HepG2 (cell line): ENCODE measurements around the gene TPX2. TPM values are rescaled to one million over a fixed set of nuclear protein-coding genes. Genes with fewer than 3 reads are reported as not detected.

Experiments
- ATF7-NPFF ChIP-seq: sonication (generic); formaldehyde crosslinking; IDR thresholded peaks from 2 replicates; pipeline ENCODE4 v1.8.1; 2023; ENCODE audit warnings: mild to moderate bottlenecking, low read depth, missing genetic modification reagents, moderate library complexity
- DMAP1 ChIP-seq: IDR thresholded peaks from 2 replicates; pipeline ENCODE4 v1.6.1; 2016
- EEA1 ChIP-seq: sonication (generic); formaldehyde crosslinking; IDR thresholded peaks from 2 replicates; pipeline ENCODE4 v1.5.1; 2020; ENCODE audit warnings: mild to moderate bottlenecking, missing genetic modification reagents, borderline replicate concordance
- FIP1L1 ChIP-seq: fragments of 200-400 bp; formaldehyde crosslinking; IDR thresholded peaks from 2 replicates; pipeline ENCODE4 v1.6.1; 2018; ENCODE audit warnings: low read depth, mild to moderate bottlenecking, low read length, moderate library complexity, borderline replicate concordance; ENCODE audit not compliant: insufficient read depth
- GATAD2A ChIP-seq: IDR thresholded peaks from 2 replicates; pipeline ENCODE4 v1.6.1; 2016
- HOXA7 ChIP-seq: sonication (generic); formaldehyde crosslinking; IDR thresholded peaks from 2 replicates; pipeline ENCODE4 v1.8.1; 2022; ENCODE audit warnings: mild to moderate bottlenecking, missing genetic modification reagents, moderate library complexity
- MAZ ChIP-seq, 2 experiments: sonication (generic) in 1 of 2; formaldehyde crosslinking in 1 of 2; IDR thresholded peaks; 2 replicates each; pipeline versions ENCODE4 v1.5.0 to v1.6.1; 2012 to 2020; ENCODE audit warnings: low read depth in 2 of 2, mild to moderate bottlenecking in 2 of 2, borderline replicate concordance in 1 of 2, improper control_type of control experiment in 1 of 2, low read length in 1 of 2, missing genetic modification reagents in 1 of 2, moderate library complexity in 1 of 2
- MED8 ChIP-seq: sonication (generic); formaldehyde crosslinking; IDR thresholded peaks from 2 replicates; pipeline ENCODE4 v1.8.1; 2023; ENCODE audit warnings: mild to moderate bottlenecking, missing genetic modification reagents; ENCODE audit not compliant: insufficient replicate concordance
- PCBP2 ChIP-seq: fragments of 200-400 bp; formaldehyde crosslinking; optimal IDR thresholded peaks from 2 replicates; pipeline ENCODE3; 2018; ENCODE audit warnings: low read length, low read depth; ENCODE audit not compliant: poor library complexity, severe bottlenecking
- SIX4 ChIP-seq: sonication (generic); formaldehyde crosslinking; IDR thresholded peaks from 2 replicates; pipeline ENCODE4 v1.4.0; 2020; ENCODE audit warnings: missing genetic modification reagents
- SP1 ChIP-seq, 2 experiments: fragments of 450-650 bp in 1 of 2; sonication (generic) in 1 of 2; formaldehyde crosslinking in 1 of 2; IDR thresholded peaks; 2 replicates each; pipeline versions ENCODE4 v1.4.0 to v1.6.1; 2016 to 2020; ENCODE audit warnings: missing genetic modification reagents in 1 of 2
- STAG1 ChIP-seq: sonication (generic); formaldehyde crosslinking; IDR thresholded peaks from 2 replicates; pipeline ENCODE4 v1.4.0; 2020; ENCODE audit warnings: missing genetic modification reagents
- TOPORS ChIP-seq: sonication (generic); formaldehyde crosslinking; IDR thresholded peaks from 2 replicates; pipeline ENCODE4 v1.8.0; 2023; ENCODE audit warnings: mild to moderate bottlenecking, missing genetic modification reagents
- ZFP37 ChIP-seq: sonication (generic); formaldehyde crosslinking; IDR thresholded peaks from 2 replicates; pipeline ENCODE4 v1.4.0; 2020; ENCODE audit warnings: missing genetic modification reagents, borderline replicate concordance
- ZMYM4 ChIP-seq: sonication (generic); formaldehyde crosslinking; IDR thresholded peaks from 2 replicates; pipeline ENCODE4 v1.8.1; 2023; ENCODE audit warnings: mild to moderate bottlenecking, missing genetic modification reagents
- ZNF136 ChIP-seq: sonication (generic); formaldehyde crosslinking; IDR thresholded peaks from 2 replicates; pipeline ENCODE4 v1.8.1; 2022; ENCODE audit warnings: low read depth, mild to moderate bottlenecking, moderate library complexity, missing genetic modification reagents
- ZNF441 ChIP-seq: sonication (generic); formaldehyde crosslinking; IDR thresholded peaks from 2 replicates; pipeline ENCODE4 v1.7.0; 2021; ENCODE audit warnings: missing genetic modification reagents, borderline replicate concordance
- ZNF607 ChIP-seq: sonication (generic); formaldehyde crosslinking; IDR thresholded peaks from 2 replicates; pipeline ENCODE4 v1.5.1; 2020; ENCODE audit warnings: missing genetic modification reagents, mild to moderate bottlenecking, borderline replicate concordance
- ZNF615 ChIP-seq: sonication (generic); formaldehyde crosslinking; IDR thresholded peaks from 2 replicates; pipeline ENCODE4 v1.5.0; 2020; ENCODE audit warnings: mild to moderate bottlenecking, missing genetic modification reagents, borderline replicate concordance
- ZNF616 ChIP-seq: sonication (generic); formaldehyde crosslinking; IDR thresholded peaks from 2 replicates; pipeline ENCODE4 v1.5.0; 2020; ENCODE audit warnings: low read depth, mild to moderate bottlenecking, missing genetic modification reagents
- polyA plus RNA-seq, 8 experiments: library from polyadenylated mRNA; depleted of rRNA in 3 of 8; stranded (reverse) in 7 of 8; unstranded in 1 of 8; fragments of >200 nt; fragmentation: Illumina TruSeq in 4 of 8; extraction: Trizol in 4 of 8; gene quantifications; 2 replicates each; pipeline versions ENCODE4 v1.2.1 to v1.2.3, GENCODE V29; 2011 to 2016; ENCODE audit warnings: low read depth in 4 of 8, missing spikeins in 1 of 8, mixed read lengths in 1 of 8; ENCODE audit not compliant: insufficient read depth in 1 of 8
- total RNA-seq, 5 experiments: library from RNA; depleted of rRNA; stranded (reverse); fragments of >200 nt; fragmentation: Illumina TruSeq; extraction: Trizol; gene quantifications; 2 replicates each; pipeline ENCODE4 v1.2.3, GENCODE V29; 2016; ENCODE audit warnings: low read depth in 1 of 5
- TF ChIP-seq, protein P1 (sequence below): sonication (generic); formaldehyde crosslinking; IDR thresholded peaks from 2 replicates; pipeline ENCODE4 v1.8.1; 2023; ENCODE audit warnings: mild to moderate bottlenecking, moderate library complexity, missing genetic modification reagents
- TF ChIP-seq, protein P2 (sequence below): sonication (generic); formaldehyde crosslinking; IDR thresholded peaks from 2 replicates; pipeline ENCODE4 v1.8.0; 2022; ENCODE audit warnings: missing genetic modification reagents, mild to moderate bottlenecking, moderate library complexity, borderline replicate concordance
- TF ChIP-seq, protein P3 (sequence below): sonication (generic); formaldehyde crosslinking; IDR thresholded peaks from 2 replicates; pipeline ENCODE4 v1.8.0; 2022; ENCODE audit warnings: mild to moderate bottlenecking, missing genetic modification reagents; ENCODE audit not compliant: insufficient replicate concordance
- TF ChIP-seq, protein P4 (sequence below): IDR thresholded peaks from 2 replicates; pipeline ENCODE4 v1.6.1; 2016; ENCODE audit warnings: missing biosample characterization, missing genetic modification reagents, low read depth

TPX2 gene
- total and polyA plus RNA-seq, 2 of the 13 experiments (the other 11 are each of a cell fraction or from before 2014, with no cell fraction given), result 34.3 to 124 TPM

DNA sequence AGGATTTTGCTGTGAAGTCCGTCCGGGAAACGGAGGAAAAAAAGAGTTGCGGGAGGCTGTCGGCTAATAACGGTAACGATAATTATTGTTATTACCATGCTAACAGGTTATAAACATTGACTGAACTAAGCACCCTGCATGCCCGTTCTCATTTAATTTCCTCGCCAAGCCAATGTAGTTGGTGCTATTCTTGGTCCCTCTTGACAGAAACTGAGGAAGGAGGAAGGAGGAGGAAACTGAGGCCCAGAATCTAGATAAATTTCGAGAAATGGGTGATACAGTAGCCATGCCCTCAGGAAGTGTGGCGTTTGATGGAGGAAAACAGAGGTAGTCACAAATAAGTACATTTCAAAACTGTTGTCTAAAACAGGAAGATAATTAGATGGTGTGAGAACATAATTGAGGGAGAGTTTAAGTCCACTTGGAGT lies 474 bp downstream of the TPX2 start (continued):
- TF ChIP-seq EEA1 (CRISPR knock-in tag), result no peak
- no peak for TF ChIP-seq SP1 (IDR thresholded peaks at IDR 0.05)
- no peak for TF ChIP-seq SP1 (CRISPR knock-in tag; IDR thresholded peaks at IDR 0.05)
- no peak for TF ChIP-seq ZNF136 (CRISPR knock-in tag)
- TF ChIP-seq ZMYM4, result no peak
- no peak for TF ChIP-seq HOXA7 (CRISPR knock-in tag)
- TF ChIP-seq GATAD2A (CRISPR knock-in tag), result no peak
- TF ChIP-seq, protein P1, sequence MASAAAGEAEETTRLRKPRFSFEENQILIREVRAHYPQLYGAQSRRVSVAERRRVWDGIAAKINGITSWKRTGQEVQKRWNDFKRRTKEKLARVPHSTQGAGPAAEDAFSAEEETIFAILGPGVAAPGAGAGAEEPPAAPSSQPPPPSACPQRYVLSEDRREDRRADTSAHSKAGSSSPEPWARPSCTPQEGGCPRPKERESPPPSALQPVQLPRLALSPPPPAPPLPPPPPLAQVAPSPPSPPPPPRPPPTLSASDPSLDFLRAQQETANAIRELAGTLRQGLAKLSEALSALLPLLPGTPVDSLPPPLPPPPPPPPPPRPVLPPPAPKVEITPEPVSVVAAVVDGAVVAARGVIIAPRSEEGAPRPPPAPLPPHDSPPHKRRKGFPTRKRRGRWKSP, result no peak
- TF ChIP-seq FIP1L1, result no peak
- TF ChIP-seq ATF7-NPFF (CRISPR knock-in tag), result peak; percentile 2; the same call in 1 of the 2 replicates
- TF ChIP-seq ZNF615 (CRISPR knock-in tag), result no peak
- TF ChIP-seq MAZ (IDR thresholded peaks at IDR 0.05; ENCODE audit: borderline replicate concordance, low read depth, low read length), result no peak
- TF ChIP-seq MAZ (CRISPR knock-in tag; IDR thresholded peaks at IDR 0.05; ENCODE audit: low read depth), result no peak
- TF ChIP-seq STAG1, result no peak
- no peak; the same call in 1 of the 2 replicates for TF ChIP-seq SIX4 (CRISPR knock-in tag)
- TF ChIP-seq, protein P2, sequence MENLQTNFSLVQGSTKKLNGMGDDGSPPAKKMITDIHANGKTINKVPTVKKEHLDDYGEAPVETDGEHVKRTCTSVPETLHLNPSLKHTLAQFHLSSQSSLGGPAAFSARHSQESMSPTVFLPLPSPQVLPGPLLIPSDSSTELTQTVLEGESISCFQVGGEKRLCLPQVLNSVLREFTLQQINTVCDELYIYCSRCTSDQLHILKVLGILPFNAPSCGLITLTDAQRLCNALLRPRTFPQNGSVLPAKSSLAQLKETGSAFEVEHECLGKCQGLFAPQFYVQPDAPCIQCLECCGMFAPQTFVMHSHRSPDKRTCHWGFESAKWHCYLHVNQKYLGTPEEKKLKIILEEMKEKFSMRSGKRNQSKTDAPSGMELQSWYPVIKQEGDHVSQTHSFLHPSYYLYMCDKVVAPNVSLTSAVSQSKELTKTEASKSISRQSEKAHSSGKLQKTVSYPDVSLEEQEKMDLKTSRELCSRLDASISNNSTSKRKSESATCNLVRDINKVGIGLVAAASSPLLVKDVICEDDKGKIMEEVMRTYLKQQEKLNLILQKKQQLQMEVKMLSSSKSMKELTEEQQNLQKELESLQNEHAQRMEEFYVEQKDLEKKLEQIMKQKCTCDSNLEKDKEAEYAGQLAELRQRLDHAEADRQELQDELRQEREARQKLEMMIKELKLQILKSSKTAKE (CRISPR knock-in tag), result no peak
- no peak for TF ChIP-seq ZFP37
- peak; percentile 81 for TF ChIP-seq MED8
- 0 out of 2 replicates have a peak, but pooled peaks have one; percentile 2 for TF ChIP-seq ZNF441 (CRISPR knock-in tag)
- no peak for TF ChIP-seq ZNF616
- no peak for TF ChIP-seq DMAP1 (CRISPR knock-in tag)
- no peak for TF ChIP-seq ZNF607 (CRISPR knock-in tag)
- TF ChIP-seq PCBP2, result no peak
- TF ChIP-seq, protein P3, sequence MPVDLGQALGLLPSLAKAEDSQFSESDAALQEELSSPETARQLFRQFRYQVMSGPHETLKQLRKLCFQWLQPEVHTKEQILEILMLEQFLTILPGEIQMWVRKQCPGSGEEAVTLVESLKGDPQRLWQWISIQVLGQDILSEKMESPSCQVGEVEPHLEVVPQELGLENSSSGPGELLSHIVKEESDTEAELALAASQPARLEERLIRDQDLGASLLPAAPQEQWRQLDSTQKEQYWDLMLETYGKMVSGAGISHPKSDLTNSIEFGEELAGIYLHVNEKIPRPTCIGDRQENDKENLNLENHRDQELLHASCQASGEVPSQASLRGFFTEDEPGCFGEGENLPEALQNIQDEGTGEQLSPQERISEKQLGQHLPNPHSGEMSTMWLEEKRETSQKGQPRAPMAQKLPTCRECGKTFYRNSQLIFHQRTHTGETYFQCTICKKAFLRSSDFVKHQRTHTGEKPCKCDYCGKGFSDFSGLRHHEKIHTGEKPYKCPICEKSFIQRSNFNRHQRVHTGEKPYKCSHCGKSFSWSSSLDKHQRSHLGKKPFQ (CRISPR knock-in tag), result no peak
- TF ChIP-seq, protein P4, sequence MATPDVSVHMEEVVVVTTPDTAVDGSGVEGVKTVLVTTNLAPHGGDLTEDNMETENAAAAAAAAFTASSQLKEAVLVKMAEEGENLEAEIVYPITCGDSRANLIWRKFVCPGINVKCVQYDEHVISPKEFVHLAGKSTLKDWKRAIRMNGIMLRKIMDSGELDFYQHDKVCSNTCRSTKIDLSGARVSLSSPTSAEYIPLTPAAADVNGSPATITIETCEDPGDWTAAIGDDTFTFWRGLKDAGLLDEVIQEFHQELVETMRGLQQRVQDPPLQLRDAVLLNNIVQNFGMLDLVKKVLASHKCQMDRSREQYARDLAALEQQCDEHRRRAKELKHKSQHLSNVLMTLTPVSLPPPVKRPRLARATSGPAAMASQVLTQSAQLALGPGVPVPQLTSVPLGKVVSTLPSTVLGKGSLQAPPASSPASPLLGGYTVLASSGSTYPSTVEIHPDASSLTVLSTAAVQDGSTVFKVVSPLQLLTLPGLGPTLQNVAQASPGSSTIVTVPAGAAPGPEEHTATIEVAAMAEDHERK, result no peak
- TF ChIP-seq TOPORS (CRISPR knock-in tag), result no peak; the same call in 1 of the 2 replicates
